Measurements from ENCODE around the gene MS4A7. TPM values are rescaled to one million over a fixed set of nuclear protein-coding genes. Genes with fewer than 3 reads are reported as not detected.
"Not testable (repeated sequence)": the region's sequence is repeated elsewhere in the genome, so short reads cannot be mapped to it uniquely, and the experiment has no call there.

MS4A7 gene, protein sequence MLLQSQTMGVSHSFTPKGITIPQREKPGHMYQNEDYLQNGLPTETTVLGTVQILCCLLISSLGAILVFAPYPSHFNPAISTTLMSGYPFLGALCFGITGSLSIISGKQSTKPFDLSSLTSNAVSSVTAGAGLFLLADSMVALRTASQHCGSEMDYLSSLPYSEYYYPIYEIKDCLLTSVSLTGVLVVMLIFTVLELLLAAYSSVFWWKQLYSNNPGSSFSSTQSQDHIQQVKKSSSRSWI
- total RNA-seq: not detected in 2 replicates

GRCh38 chr11:60378354-60378753 is at the start of gene MS4A7:
MS4A7 (plus strand) TSS chr11:60378532; CDS start chr11:60383142, 4,610 bp downstream.
- intact Hi-C loops (cut with micrococcal nuclease): no loop called here

- intact Hi-C loops (cut with micrococcal nuclease): no loop called here
Observed at GRCh38 chr11:60332846-60333245, 45.5 kb upstream of the MS4A7 start.

- intact Hi-C loops (cut with micrococcal nuclease): no loop called here
Observed at GRCh38 chr11:60334005-60334620, 44.2 kb upstream of the MS4A7 start.

- intact Hi-C loops (cut with micrococcal nuclease): no loop called here
Observed at GRCh38 chr11:60336767-60337391, 41.5 kb upstream of the MS4A7 start.

GRCh38 chr11:60338053-60338452 is 40.3 kb upstream of the MS4A7 start:
- intact Hi-C loops (cut with micrococcal nuclease): no loop called here

GRCh38 chr11:60339356-60339755 is 39.0 kb upstream of the MS4A7 start:
- intact Hi-C loops (cut with micrococcal nuclease): no loop called here

- intact Hi-C loops (cut with micrococcal nuclease): loop anchor here (1.0 kb wide), 1 partner anchor 275 kb away; no protein-coding TSS in a partner anchor
Observed at GRCh38 chr11:60343094-60343704, 35.1 kb upstream of the MS4A7 start.

GRCh38 chr11:60344146-60344545 is 34.2 kb upstream of the MS4A7 start:
- intact Hi-C loops (cut with micrococcal nuclease): no loop called here

GRCh38 chr11:60345489-60345888 is 32.8 kb upstream of the MS4A7 start:
- intact Hi-C loops (cut with micrococcal nuclease): no loop called here

GRCh38 chr11:60347084-60347797 is 31.1 kb upstream of the MS4A7 start:
- intact Hi-C loops (cut with micrococcal nuclease): no loop called here

DNA sequence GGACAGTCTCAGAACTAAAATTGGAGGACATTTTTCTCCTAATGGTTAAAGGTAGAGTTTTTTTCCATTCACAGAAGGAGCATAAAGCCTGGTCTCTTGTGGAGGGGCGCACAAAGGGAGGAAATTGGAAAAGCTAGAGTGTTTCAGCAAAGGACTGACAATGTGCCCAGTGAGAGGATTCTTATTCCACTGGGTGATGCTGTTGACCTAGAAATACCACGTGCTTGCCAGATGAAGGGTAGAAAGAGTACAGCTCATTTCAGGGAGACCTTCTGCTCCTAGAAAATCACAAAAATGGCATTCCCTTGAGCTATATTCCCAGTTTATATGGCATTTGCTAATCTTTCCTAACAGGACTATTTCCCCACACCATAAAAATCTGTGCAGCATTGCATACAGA is 30.2 kb upstream of the MS4A7 start:
- intact Hi-C loops (cut with micrococcal nuclease): no loop called here

- intact Hi-C loops (cut with micrococcal nuclease): no loop called here
Observed at GRCh38 chr11:60349990-60350389, 28.3 kb upstream of the MS4A7 start.

DNA sequence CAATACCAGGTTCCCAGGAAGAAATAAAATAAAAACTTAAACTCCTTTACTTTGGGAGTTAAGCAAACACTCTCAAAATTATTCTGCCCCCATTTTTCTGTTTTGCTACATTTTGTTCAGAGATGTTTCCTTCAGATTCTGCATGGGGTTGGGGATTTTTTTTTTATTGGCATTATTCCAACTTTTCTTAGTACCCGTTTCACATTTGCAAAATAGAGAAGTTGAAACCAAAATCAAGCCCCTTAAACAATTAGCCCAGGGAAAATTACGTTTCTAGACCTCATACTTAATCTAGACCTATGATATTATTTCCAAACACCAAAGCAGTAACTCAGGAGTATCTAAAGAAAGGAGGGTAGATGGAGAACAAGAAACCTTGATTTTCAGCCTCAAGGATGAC is 20.6 kb upstream of the MS4A7 start:
- intact Hi-C loops (cut with micrococcal nuclease): no loop called here

DNA sequence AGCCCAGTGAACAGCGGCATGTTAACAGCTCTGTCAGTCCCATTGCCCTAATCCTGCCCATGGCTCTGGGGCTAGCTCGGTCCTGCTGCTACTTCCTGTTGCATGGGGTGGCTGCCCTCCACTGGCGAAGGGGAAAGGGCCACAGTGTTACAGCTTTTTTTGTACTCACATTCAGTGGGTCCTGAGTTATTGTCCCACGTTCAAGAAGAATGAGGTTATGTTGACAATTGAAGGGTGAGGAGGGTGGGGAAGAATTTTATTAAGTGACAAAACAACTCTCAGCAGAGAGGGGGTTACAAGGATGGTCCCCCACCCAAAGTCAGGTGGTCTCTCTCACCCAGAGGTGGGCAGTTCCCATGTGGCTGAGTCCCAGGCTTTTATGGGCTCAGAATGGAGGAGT is 17.7 kb upstream of the MS4A7 start:
- intact Hi-C loops (cut with micrococcal nuclease): no loop called here

DNA sequence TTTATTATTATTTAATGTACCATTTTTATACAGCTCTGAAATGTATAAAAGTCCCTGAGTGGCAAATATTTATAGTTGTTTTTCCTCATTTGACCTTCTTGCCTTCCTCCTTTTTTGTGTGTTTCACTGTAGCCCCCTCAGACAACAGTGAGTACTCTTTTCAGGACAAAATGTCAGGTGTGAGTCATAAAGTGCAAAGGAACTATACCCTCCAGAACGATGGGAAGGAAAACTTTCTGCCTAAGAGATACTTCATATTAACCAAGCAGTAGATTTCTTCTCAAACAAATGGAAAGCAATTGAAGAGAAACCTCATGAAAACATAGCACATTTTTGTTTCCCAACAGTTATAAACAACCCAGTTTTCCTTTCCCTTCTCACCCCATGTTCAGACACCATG is 16.1 kb upstream of the MS4A7 start:
- intact Hi-C loops (cut with micrococcal nuclease): no loop called here

DNA sequence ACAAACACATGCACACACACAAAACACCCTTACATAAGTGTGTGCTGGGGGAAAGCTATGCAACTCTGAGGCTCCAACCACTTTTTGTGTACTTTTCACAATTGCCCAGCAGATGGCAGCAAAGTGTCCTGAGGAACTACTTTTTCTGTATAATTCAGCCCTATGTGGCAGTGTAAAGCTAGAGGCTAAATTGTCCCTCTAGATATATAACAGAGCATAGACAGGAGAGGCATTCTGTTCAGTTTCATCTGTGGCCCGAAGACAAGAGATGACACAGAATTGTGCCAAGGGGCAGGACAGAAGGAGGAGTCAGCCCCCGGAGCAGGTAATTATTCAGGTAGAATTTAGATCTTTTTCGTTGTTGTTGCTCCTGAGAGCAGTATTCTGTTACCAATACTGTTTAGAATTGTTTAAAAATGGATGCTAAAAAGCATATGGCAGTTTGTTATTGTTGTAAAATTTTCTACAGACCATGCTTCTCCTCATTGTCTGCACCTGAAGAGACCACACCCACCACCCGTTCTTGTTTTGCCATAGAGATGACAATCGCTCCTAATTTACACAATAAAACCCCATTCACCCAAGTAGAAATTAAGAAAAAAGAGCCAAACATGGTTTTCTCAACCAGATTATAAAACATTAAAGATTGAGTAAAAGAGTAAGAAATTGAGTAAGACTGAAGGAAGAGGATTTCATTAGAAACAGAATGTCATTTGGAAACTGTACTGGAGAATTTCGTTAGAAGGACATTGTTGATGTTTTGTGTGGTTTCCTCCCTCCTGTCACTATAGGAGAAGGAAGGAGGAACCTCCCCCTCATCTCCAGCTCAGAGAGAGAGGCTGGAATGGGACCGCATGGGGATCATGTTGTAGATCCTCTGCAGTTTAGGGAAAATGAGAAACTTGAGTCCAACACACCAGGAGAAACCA is 14.5 kb upstream of the MS4A7 start:
- intact Hi-C loops (cut with micrococcal nuclease): loop anchor here (1.0 kb wide), 2 partner anchors 122 to 254 kb away; no protein-coding TSS in a partner anchor

- intact Hi-C loops (cut with micrococcal nuclease): not testable (repeated sequence)
Observed at GRCh38 chr11:60366262-60366904, 11.9 kb upstream of the MS4A7 start.

GRCh38 chr11:60367009-60367408 is 11.3 kb upstream of the MS4A7 start:
- intact Hi-C loops (cut with micrococcal nuclease): no loop called here

- intact Hi-C loops (cut with micrococcal nuclease): no loop called here
Observed at GRCh38 chr11:60367896-60368295, 10.4 kb upstream of the MS4A7 start.

- intact Hi-C loops (cut with micrococcal nuclease): no loop called here
Observed at GRCh38 chr11:60370252-60370810, 8.0 kb upstream of the MS4A7 start.

All from T-helper 2 cell treated with Interferon-gamma antibody and Interleukin-4, amounts not matched to agents 100 ng/mL and 5 ng/mL, for 36 hours (primary cell).